HFF-Myc (cell line): ENCODE data around the gene EEF2KMT.

Experiments used
- DNase-seq: peaks from one replicate; pipeline ENCODE4 v3.0.0-alpha.2; 2011; ENCODE audit warnings: low read depth; ENCODE audit errors: extremely low read depth
- H3K4me3 ChIP-seq: replicated peaks from 2 replicates; pipeline ENCODE4 v1.5.1; 2011; ENCODE audit warnings: low read depth, mild to moderate bottlenecking, control low read depth, low read length
- CTCF ChIP-seq: IDR thresholded peaks from 2 replicates; pipeline ENCODE4 v1.5.1; 2012; ENCODE audit warnings: mild to moderate bottlenecking, low read depth, low read length, control low read depth; ENCODE audit errors: missing control alignments

The EEF2KMT gene

GRCh38 chr16:5035909-5036227 lies 61.7 kb downstream of the EEF2KMT start:
- TF ChIP-seq CTCF, result no peak
- no peak overlapping the region for H3K4me3 ChIP-seq
- no peak for DNase-seq
